ENCODE measurements around the gene CLNK. TPM values are rescaled to one million over a fixed set of nuclear protein-coding genes. Genes with fewer than 3 reads are reported as not detected.

Gene CLNK
- total RNA-seq, 1 experiment from 2014 or later, result not detected

GRCh38 chr4:10482913-10483312 is 201.7 kb downstream of the CLNK start:
- Histone ChIP-seq H3K4ac (ENCODE audit: low read depth, low read length) (no peak overlapping the region), H3K79me1 (ENCODE audit: insufficient read depth, low read depth, low read length, poor library complexity, severe bottlenecking) (no peaks in the 10 kb centered on the region), H2BK12ac (ENCODE audit: insufficient read length, low read depth, low read length) (no peak overlapping the region), H4K5ac (ENCODE audit: insufficient read length, low read depth, low read length) (no peak overlapping the region), H2AFZ (ENCODE audit: low read length) (no peak overlapping the region), H4K8ac (replicated peaks; ENCODE audit: insufficient read length, low read depth, low read length) (no peak overlapping the region), H3K27me3 (ENCODE audit: insufficient read depth, low read length) (no peaks in the 10 kb centered on the region), H4K20me1 (ENCODE audit: control insufficient read depth, insufficient read depth, insufficient read length) (no peaks in the 10 kb centered on the region), H3K14ac (ENCODE audit: insufficient read depth, low read length) (no peak overlapping the region), H3K18ac (ENCODE audit: insufficient read length, low read depth, low read length) (no peak overlapping the region), H3K4me2 (ENCODE audit: insufficient read depth, insufficient read length, low read length) (no peak overlapping the region), H3K9ac (ENCODE audit: extremely low read depth, insufficient read length, low read length) (no peak overlapping the region), H3K56ac (ENCODE audit: insufficient read length, low read depth, low read length) (no peak overlapping the region), H2BK5ac (ENCODE audit: insufficient read length, low read length) (no peak overlapping the region), H2AK5ac (ENCODE audit: insufficient read length, low read length) (no peak overlapping the region), H3K4me1 (ENCODE audit: insufficient read depth, low read length) (no peaks in the 10 kb centered on the region), H3K23ac (ENCODE audit: insufficient read length, low read depth, low read length) (no peak overlapping the region), H3K23me2 (ENCODE audit: insufficient read length, low read depth, low read length, poor library complexity, severe bottlenecking) (no peaks in the 10 kb centered on the region), H3K79me2 (ENCODE audit: insufficient read depth, low read length) (no peaks in the 10 kb centered on the region), H2BK20ac (ENCODE audit: low read depth, low read length, poor library complexity, severe bottlenecking) (no peak overlapping the region), H3T11ph (ENCODE audit: low read length) (no peak overlapping the region), H3K9me3 (ENCODE audit: control insufficient read depth, low read depth, low read length) (no peaks in the 10 kb centered on the region), H3K27ac (ENCODE audit: insufficient read length, low read depth, low read length) (no peak overlapping the region), H2BK15ac (ENCODE audit: low read depth, low read length) (no peak overlapping the region), H4K91ac (ENCODE audit: insufficient read length, low read depth, low read length) (no peak overlapping the region), H2BK120ac (ENCODE audit: low read depth, low read length, poor library complexity, severe bottlenecking) (no peak overlapping the region)
- H3K27ac Mint-ChIP-seq, result no peak overlapping the region
- H3K4me1 Mint-ChIP-seq, result peaks cover 7% of the 10 kb centered on the region in 2 experiments
- no CpG with 5 or more reads among the region's 5 CpGs for WGBS (ENCODE audit: extremely low coverage, insufficient read length, low lambda C conversion rate)
- no peak for DNase-seq
- H3K36me3 Mint-ChIP-seq (ENCODE audit: insufficient read depth in 1 of 3, low read depth in 3 of 3), result no peaks in the 10 kb centered on the region
- no peak for TF ChIP-seq CTCF (conservative IDR thresholded peaks at IDR 0.05)
- no peak overlapping the region for H3K4me3 Mint-ChIP-seq
- H3K27me3 Mint-ChIP-seq (ENCODE audit: low read depth), result 0 out of 2 replicates have a peak, but pooled peaks cover 2% of the 10 kb centered on the region
- H3K9me3 Mint-ChIP-seq, result no peaks in the 10 kb centered on the region; a peak in 1 of 5 replicates

All from H9 (cell line).